ENCODE measurements around the gene OCSTAMP.

OCSTAMP gene

DNA sequence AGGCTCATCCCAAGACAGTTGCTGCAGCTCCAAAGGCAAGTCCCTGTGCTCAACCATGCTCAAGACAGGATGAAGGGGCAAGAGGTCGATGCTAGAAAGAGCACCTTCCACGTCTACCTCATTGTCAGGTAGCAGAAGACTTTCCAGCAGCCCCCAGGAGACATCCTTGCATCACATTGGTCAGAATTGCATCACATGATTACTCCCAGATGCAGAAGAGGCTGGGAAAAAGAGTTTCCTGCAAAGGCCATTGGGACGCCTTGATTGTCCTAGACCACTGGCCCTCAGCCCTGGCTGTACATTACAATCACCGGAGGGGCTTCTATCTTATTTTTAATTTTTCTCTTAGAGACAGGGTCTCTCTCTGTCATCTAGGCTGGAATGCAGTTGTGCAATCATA, 19.8 kb downstream of the OCSTAMP start:
- TF ChIP-seq, protein P1, sequence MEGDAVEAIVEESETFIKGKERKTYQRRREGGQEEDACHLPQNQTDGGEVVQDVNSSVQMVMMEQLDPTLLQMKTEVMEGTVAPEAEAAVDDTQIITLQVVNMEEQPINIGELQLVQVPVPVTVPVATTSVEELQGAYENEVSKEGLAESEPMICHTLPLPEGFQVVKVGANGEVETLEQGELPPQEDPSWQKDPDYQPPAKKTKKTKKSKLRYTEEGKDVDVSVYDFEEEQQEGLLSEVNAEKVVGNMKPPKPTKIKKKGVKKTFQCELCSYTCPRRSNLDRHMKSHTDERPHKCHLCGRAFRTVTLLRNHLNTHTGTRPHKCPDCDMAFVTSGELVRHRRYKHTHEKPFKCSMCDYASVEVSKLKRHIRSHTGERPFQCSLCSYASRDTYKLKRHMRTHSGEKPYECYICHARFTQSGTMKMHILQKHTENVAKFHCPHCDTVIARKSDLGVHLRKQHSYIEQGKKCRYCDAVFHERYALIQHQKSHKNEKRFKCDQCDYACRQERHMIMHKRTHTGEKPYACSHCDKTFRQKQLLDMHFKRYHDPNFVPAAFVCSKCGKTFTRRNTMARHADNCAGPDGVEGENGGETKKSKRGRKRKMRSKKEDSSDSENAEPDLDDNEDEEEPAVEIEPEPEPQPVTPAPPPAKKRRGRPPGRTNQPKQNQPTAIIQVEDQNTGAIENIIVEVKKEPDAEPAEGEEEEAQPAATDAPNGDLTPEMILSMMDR (IDR thresholded peaks at IDR 0.05; ENCODE audit: extremely low read depth, insufficient read depth, missing control alignments): no peak
- no peak for DNase-seq (ENCODE audit: low spot score)
- in situ Hi-C loops (cut with MboI; ENCODE audit: low pct_unique_long_range_greater_than_20kb, low sequenced_read_pairs, unreplicated experiment): no loop called here

DNA sequence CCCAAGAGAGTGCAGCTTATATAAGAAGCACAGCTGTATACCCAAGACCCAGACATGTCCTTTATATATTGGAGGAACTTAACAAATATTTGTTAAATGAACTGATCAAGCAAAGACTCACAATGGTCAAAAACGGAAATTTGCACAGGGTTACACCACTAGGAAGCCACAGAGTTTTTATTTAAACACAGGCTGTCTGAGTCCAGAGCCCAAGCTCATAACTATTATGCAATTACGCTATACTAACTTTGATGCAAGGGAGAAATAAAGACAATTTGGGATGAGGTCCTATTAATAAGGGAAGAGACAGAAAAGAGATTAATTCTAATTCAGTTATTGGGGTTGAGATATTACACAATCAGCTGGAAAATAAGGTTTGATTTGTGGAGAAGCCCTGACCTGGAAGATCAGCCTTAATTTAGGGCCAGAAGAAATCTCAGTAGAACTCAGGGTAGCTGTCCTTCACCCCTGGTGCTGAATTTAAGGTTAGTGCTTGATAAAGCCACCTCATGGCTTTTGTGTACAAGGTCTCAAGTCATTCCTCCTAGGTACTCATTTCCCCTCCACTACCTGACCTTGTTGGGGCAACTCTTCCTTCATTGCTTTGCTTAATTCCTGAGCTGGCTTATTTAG, 26.6 kb downstream of the OCSTAMP start:
- DNase-seq (ENCODE audit: low spot score): no peak
- in situ Hi-C loops (cut with MboI; ENCODE audit: low pct_unique_long_range_greater_than_20kb, low sequenced_read_pairs, unreplicated experiment): loop anchor here (10.0 kb wide), 1 partner anchor 161 kb away; the partner anchor contains the start of gene TP53RK
- TF ChIP-seq, protein P1 (IDR thresholded peaks at IDR 0.05; ENCODE audit: extremely low read depth, insufficient read depth, missing control alignments): no peak

DNA sequence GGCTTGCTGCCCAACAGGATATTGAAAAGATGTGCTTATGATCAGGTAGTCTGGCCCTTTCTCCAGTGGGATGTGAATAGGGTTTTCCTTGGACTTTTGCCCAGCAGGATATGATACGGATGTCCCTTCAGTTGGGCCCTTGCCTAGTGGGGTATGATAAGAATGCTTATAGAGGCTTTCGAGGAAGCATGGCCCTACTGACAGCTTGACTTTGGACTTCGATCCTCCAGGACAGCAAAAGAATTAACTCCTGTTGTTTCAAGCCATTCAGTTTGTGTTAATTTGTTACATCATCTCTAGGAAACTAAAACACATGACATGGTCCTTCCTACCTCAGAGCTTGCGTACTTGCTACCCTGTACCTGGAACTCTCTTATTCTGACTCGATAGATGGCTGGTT, 27.3 kb downstream of the OCSTAMP start:
- in situ Hi-C loops (cut with MboI; ENCODE audit: low pct_unique_long_range_greater_than_20kb, low sequenced_read_pairs, unreplicated experiment): loop anchor here (10.0 kb wide), 1 partner anchor 162 kb away; the partner anchor contains the start of gene TP53RK
- DNase-seq (ENCODE audit: low spot score): no peak
- TF ChIP-seq, protein P1 (IDR thresholded peaks at IDR 0.05; ENCODE audit: extremely low read depth, insufficient read depth, missing control alignments): no peak

DNA sequence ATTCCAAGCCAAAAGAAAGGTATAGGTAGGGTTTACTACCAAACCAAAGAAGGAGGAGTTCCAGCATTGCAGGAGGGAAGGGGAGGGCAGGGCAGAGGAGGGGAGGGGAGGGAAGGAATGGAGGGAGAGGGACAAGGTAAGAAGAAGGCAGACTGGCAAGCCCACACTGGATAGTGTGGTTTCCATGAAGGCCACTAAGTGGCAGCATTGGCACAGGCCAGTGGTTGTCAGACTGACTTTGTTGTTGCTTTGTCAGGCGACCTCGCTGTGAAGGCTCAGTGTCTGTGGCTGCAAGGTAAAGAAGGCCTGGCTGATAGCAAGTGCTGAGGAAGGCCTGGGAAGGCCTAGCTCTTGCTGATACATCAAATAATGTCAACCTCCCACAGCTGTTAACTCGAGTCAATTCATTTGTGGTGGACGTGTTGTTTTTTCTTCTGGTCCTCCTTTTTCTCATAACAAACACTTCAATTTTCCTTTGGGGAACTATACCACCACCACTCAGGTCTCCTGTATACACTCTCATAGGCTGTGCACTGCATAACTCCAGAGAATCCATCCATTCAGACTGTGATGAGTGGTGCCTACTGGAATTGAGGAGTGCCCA, 29.4 kb downstream of the OCSTAMP start:
- DNase-seq (ENCODE audit: low spot score): peak; percentile 65
- TF ChIP-seq, protein P1 (IDR thresholded peaks at IDR 0.05; ENCODE audit: extremely low read depth, insufficient read depth, missing control alignments): peak; percentile 85
- in situ Hi-C loops (cut with MboI; ENCODE audit: low pct_unique_long_range_greater_than_20kb, low sequenced_read_pairs, unreplicated experiment): loop anchor here (10.0 kb wide), 1 partner anchor 164 kb away; the partner anchor contains the start of gene TP53RK

DNA sequence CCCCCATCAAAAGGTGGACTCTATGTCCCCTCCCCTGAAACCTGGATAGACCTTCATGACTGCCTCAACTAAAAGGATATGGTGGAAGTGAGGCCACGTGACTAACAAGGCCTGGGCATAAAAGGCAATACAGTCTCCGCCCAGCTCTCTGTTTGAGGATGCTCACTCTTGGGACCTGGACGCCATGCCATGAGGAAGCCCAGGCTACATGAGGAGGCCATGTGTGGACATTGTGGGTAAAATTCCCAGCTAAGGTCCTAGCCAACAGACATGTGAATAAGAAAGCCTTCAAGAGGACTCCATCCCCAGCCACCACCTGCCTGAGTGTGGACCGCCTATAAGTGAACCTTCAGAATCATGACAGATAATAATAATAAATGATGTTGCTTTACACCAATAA, 29.9 kb downstream of the OCSTAMP start:
- DNase-seq (ENCODE audit: low spot score): no peak
- in situ Hi-C loops (cut with MboI; ENCODE audit: low pct_unique_long_range_greater_than_20kb, low sequenced_read_pairs, unreplicated experiment): loop anchor here (10.0 kb wide), 1 partner anchor 164 kb away; the partner anchor contains the start of gene TP53RK
- TF ChIP-seq, protein P1 (IDR thresholded peaks at IDR 0.05; ENCODE audit: extremely low read depth, insufficient read depth, missing control alignments): no peak

DNA sequence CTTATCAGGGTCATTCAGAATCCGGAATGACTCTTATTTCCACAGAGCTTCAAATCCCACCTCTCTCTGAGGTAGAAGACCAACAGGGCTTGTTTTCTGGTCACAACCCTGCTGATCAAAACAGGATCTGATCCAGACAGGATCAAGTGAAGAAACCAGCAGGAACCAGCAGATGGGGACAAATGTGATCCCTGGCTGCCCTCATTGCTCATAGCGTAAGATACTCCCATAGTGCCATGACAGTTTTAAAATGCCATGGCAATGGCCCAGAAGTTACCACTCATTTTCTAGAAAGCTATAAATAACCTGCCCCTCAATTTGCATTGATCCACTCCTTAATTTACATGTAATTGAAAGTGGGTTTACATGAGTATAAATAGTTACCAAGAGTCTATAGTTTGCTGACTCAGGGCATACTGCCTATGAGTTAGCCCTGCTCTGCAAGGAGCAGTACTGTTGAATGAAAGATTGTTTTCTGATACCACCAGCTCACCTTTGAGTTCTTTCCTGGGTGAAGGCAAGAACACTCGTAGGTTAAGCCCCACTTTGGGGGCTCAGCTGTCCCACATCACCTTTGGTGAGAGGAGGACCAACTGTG, 30.9 kb downstream of the OCSTAMP start:
- in situ Hi-C loops (cut with MboI; ENCODE audit: low pct_unique_long_range_greater_than_20kb, low sequenced_read_pairs, unreplicated experiment): loop anchor here (10.0 kb wide), 1 partner anchor 165 kb away; the partner anchor contains the start of gene TP53RK
- TF ChIP-seq, protein P1 (IDR thresholded peaks at IDR 0.05; ENCODE audit: extremely low read depth, insufficient read depth, missing control alignments): no peak
- DNase-seq (ENCODE audit: low spot score): no peak

All from GM13977 (cell line).